Neuronal stem cell (in vitro differentiated cells): Measurements from ENCODE around the gene OR56A3.

Source experiments
- DNase-seq: peaks from one replicate; pipeline ENCODE4 v3.0.0-alpha.2; 2013; ENCODE audit warnings: low spot score
- H2AFZ ChIP-seq: one replicate; pipeline ENCODE4 v1.6.1; 2013; ENCODE audit warnings: mild to moderate bottlenecking, low read length, inconsistent platforms
- H2AK5ac ChIP-seq: 2 replicates; pipeline ENCODE4 v1.6.1; 2013; ENCODE audit warnings: low read depth, mild to moderate bottlenecking, inconsistent platforms, low read length, moderate library complexity, mixed read lengths
- H2BK120ac ChIP-seq: 2 replicates; pipeline ENCODE4 v1.6.1; 2013; ENCODE audit warnings: low read depth, mild to moderate bottlenecking, inconsistent platforms, low read length, moderate library complexity, mixed read lengths
- H2BK12ac ChIP-seq: one replicate; pipeline ENCODE4 v1.6.1; 2013; ENCODE audit warnings: low read length, inconsistent platforms
- H2BK15ac ChIP-seq: 2 replicates; pipeline ENCODE4 v1.6.1; 2013; ENCODE audit warnings: mild to moderate bottlenecking, low read length, inconsistent platforms, mixed read lengths
- H2BK5ac ChIP-seq: one replicate; pipeline ENCODE4 v1.6.1; 2013; ENCODE audit warnings: inconsistent platforms, mild to moderate bottlenecking, low read length, moderate library complexity
- H3K14ac ChIP-seq: one replicate; pipeline ENCODE4 v1.6.1; 2013; ENCODE audit warnings: low read length, inconsistent platforms
- H3K18ac ChIP-seq: 2 replicates; pipeline ENCODE4 v1.6.1; 2013; ENCODE audit warnings: low read length, inconsistent platforms
- H3K23ac ChIP-seq: 2 replicates; pipeline ENCODE4 v1.6.1; 2013; ENCODE audit warnings: low read depth, mild to moderate bottlenecking, mixed read lengths, low read length, inconsistent platforms; ENCODE audit not compliant: poor library complexity
- H3K27ac ChIP-seq: replicated peaks from 3 replicates; pipeline ENCODE4 v1.5.1; 2013; ENCODE audit warnings: low read length, inconsistent platforms
- H3K27me3 ChIP-seq, 3 experiments: 2 replicates each; pipeline ENCODE4 v1.6.1; 2013; ENCODE audit warnings: low read length in 3 of 3, mild to moderate bottlenecking in 2 of 3, inconsistent platforms in 1 of 3, low read depth in 1 of 3, mixed read lengths in 1 of 3, moderate library complexity in 1 of 3; ENCODE audit not compliant: control insufficient read depth in 3 of 3, insufficient read depth in 3 of 3
- H3K36me3 ChIP-seq, 2 donors: replicated peaks in 1 of 2; 2 replicates each; pipeline ENCODE4 v1.6.1; 2013; ENCODE audit warnings: low read length in 2 of 2; ENCODE audit not compliant: control insufficient read depth in 2 of 2, insufficient read depth in 2 of 2
- H3K4ac ChIP-seq: 2 replicates; pipeline ENCODE4 v1.6.1; 2013; ENCODE audit warnings: inconsistent platforms, mild to moderate bottlenecking, low read length, moderate library complexity
- H3K4me1 ChIP-seq, 2 donors: 1 replicate in 1 of 2; 2 replicates in 1 of 2; pipeline ENCODE4 v1.6.1; 2013; ENCODE audit warnings: low read length in 2 of 2, low read depth in 1 of 2; ENCODE audit not compliant: control insufficient read depth in 2 of 2, insufficient read depth in 1 of 2
- H3K4me2 ChIP-seq: one replicate; pipeline ENCODE4 v1.6.1; 2013; ENCODE audit warnings: mild to moderate bottlenecking, low read length, inconsistent platforms; ENCODE audit not compliant: insufficient read depth, poor library complexity, severe bottlenecking
- H3K4me3 ChIP-seq, 2 donors: 2 replicates each; pipeline ENCODE4 v1.5.1; 2013; ENCODE audit warnings: low read length in 2 of 2, mild to moderate bottlenecking in 2 of 2, inconsistent platforms in 1 of 2, moderate library complexity in 1 of 2
- H3K79me1 ChIP-seq: one replicate; pipeline ENCODE4 v1.6.1; 2013; ENCODE audit warnings: low read depth, mild to moderate bottlenecking, inconsistent platforms, low read length, moderate library complexity
- H3K9ac ChIP-seq: one replicate; pipeline ENCODE4 v1.6.1; 2013; ENCODE audit warnings: mild to moderate bottlenecking, low read depth, low read length, inconsistent platforms; ENCODE audit not compliant: poor library complexity
- H3K9me3 ChIP-seq, 2 donors: replicated peaks in 1 of 2; 2 replicates each; pipeline versions ENCODE3 to v1.6.1; 2013; ENCODE audit warnings: low read length in 2 of 2, mild to moderate bottlenecking in 2 of 2, inconsistent platforms in 1 of 2, low read depth in 1 of 2, mixed read lengths in 1 of 2, moderate library complexity in 1 of 2; ENCODE audit not compliant: control insufficient read depth in 2 of 2, insufficient read depth in 1 of 2
- H4K8ac ChIP-seq: one replicate; pipeline ENCODE4 v1.6.1; 2013; ENCODE audit warnings: low read depth, mild to moderate bottlenecking, inconsistent platforms, low read length, moderate library complexity
- H4K91ac ChIP-seq: one replicate; pipeline ENCODE4 v1.6.1; 2013; ENCODE audit warnings: low read length, low read depth, mild to moderate bottlenecking, inconsistent platforms; ENCODE audit not compliant: poor library complexity
- WGBS, 2 donors: extraction: QIAGEN DNeasy Blood & Tissue Kit; methylation state at CpG; one replicate each; pipeline ENCODE4 v1.1.7; 2013; ENCODE audit warnings: missing lambda C conversion rate in 2 of 2, mixed read lengths in 1 of 2; ENCODE audit not compliant: insufficient read length in 2 of 2, insufficient replicate concordance in 1 of 2; ENCODE audit errors: extremely low coverage in 2 of 2; 5-methylcytosine and 5-hydroxymethylcytosine counted together

Gene OR56A3

DNA sequence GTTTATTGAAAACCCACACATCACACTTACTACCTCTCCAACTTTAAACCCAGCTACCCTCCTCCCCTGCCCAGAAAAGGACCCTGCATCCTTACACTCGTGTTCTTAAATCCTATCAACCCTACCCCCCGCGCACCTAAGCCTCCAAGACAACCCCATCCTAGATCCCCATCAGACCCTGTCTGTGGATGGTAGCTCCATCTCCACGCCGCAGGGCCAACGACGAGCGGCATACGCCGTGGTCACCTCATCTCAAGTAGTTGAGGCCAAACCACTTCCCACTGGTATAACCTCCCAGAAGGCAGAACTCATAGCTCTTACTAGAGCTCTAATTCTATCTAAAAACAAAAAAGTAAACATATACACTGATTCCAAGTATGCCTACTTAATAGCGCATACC lies 9.4 kb upstream of the OR56A3 start:
- Histone ChIP-seq H3K23ac (no peak overlapping the region), H3K79me1 (no peaks in the 10 kb centered on the region), H3K4me3 (no peak overlapping the region), H3K18ac (no peak overlapping the region), H4K91ac (no peak overlapping the region), H2BK15ac (no peak overlapping the region), H2BK5ac (no peak overlapping the region), H3K9me3 (peaks cover 0 to 6% of the 10 kb centered on the region in 2 donors), H3K27me3 (no peaks in the 10 kb centered on the region), H3K36me3 (no peaks in the 10 kb centered on the region), H3K4me2 (no peak overlapping the region), H2BK120ac (no peak overlapping the region), H3K4me1 (no peaks in the 10 kb centered on the region), H4K8ac (no peak overlapping the region), H2AK5ac (no peak overlapping the region), H2BK12ac (no peak overlapping the region), H3K4ac (no peak overlapping the region), H3K14ac (no peak overlapping the region), H2AFZ (no peak overlapping the region), H3K9ac (no peak overlapping the region), H3K27ac (no peak overlapping the region)
- DNase-seq = no peak
- no CpG with 5 or more reads among the region's 11 CpGs for WGBS, 2 donors

DNA sequence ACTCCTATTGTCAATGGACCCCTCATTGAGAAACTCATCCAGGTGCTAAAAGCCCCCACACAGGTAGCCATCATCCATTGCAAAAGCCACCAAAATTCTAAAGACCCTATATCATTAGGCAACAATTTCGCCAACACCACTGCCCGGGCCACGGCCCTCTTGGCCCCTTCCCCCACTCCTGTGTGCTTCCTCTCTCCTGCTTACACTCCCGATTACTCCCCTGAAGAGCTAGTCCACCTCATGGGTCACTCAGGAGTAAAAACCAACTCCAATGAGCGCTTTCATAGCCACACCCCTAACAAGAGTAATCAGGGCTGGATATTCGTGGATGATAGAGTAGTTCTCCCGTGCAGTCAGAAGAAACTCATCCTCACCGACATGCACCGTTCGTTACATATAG lies 8.9 kb upstream of the OR56A3 start:
- H3K9ac ChIP-seq = no peak overlapping the region
- no peaks in the 10 kb centered on the region for H3K36me3 ChIP-seq
- no peak overlapping the region for H3K4ac ChIP-seq
- H3K4me2 ChIP-seq = no peak overlapping the region
- H2AFZ ChIP-seq = no peak overlapping the region
- no peak overlapping the region for H3K18ac ChIP-seq
- no peak overlapping the region for H2BK5ac ChIP-seq
- no peaks in the 10 kb centered on the region for H3K27me3 ChIP-seq
- H3K4me1 ChIP-seq = no peaks in the 10 kb centered on the region
- H3K9me3 ChIP-seq = peaks cover 0 to 6% of the 10 kb centered on the region in 2 donors
- no peak overlapping the region for H3K14ac ChIP-seq
- no CpG with 5 or more reads among the region's 10 CpGs for WGBS, 2 donors
- no peak overlapping the region for H3K27ac ChIP-seq
- no peak overlapping the region for H2BK12ac ChIP-seq
- H3K4me3 ChIP-seq = no peak overlapping the region
- H2BK15ac ChIP-seq = no peak overlapping the region
- no peak overlapping the region for H2AK5ac ChIP-seq
- H4K91ac ChIP-seq = no peak overlapping the region
- H3K23ac ChIP-seq = no peak overlapping the region
- DNase-seq = no peak
- H4K8ac ChIP-seq = no peak overlapping the region
- no peaks in the 10 kb centered on the region for H3K79me1 ChIP-seq
- H2BK120ac ChIP-seq = no peak overlapping the region

- no peak overlapping the region for H3K4me3 ChIP-seq
- no peaks in the 10 kb centered on the region for H3K27me3 ChIP-seq
- no peak overlapping the region for H2AFZ ChIP-seq
- H3K14ac ChIP-seq = no peak overlapping the region
- no peak overlapping the region for H2BK120ac ChIP-seq
- H2BK5ac ChIP-seq = no peak overlapping the region
- no peak overlapping the region for H4K91ac ChIP-seq
- H3K27ac ChIP-seq = no peak overlapping the region
- H3K79me1 ChIP-seq = no peaks in the 10 kb centered on the region
- DNase-seq = no peak
- WGBS, 2 donors = no CpG with 5 or more reads among the region's 39 CpGs
- no peak overlapping the region for H2AK5ac ChIP-seq
- H3K4me1 ChIP-seq = no peaks in the 10 kb centered on the region
- H3K9ac ChIP-seq = no peak overlapping the region
- H3K36me3 ChIP-seq = no peaks in the 10 kb centered on the region
- no peaks in the 10 kb centered on the region for H3K9me3 ChIP-seq
- no peak overlapping the region for H3K23ac ChIP-seq
- H2BK12ac ChIP-seq = no peak overlapping the region
- no peak overlapping the region for H2BK15ac ChIP-seq
- H3K4me2 ChIP-seq = no peak overlapping the region
- H3K18ac ChIP-seq = no peak overlapping the region
- H3K4ac ChIP-seq = no peak overlapping the region
- no peak overlapping the region for H4K8ac ChIP-seq
Measured at GRCh38 chr11:5937868-5938602, 4.0 kb upstream of the OR56A3 start.

GRCh38 chr11:5938603-5938965 lies 3.5 kb upstream of the OR56A3 start:
- no peak overlapping the region for H2AFZ ChIP-seq
- H2BK120ac ChIP-seq = no peak overlapping the region
- H3K36me3 ChIP-seq = no peaks in the 10 kb centered on the region
- H3K9me3 ChIP-seq = no peaks in the 10 kb centered on the region
- no peak for DNase-seq
- H3K4ac ChIP-seq = no peak overlapping the region
- no peaks in the 10 kb centered on the region for H3K27me3 ChIP-seq
- H3K4me2 ChIP-seq = no peak overlapping the region
- no peak overlapping the region for H3K27ac ChIP-seq
- H3K23ac ChIP-seq = no peak overlapping the region
- H2BK12ac ChIP-seq = no peak overlapping the region
- WGBS, 2 donors = no CpG with 5 or more reads among the region's 21 CpGs
- no peak overlapping the region for H4K91ac ChIP-seq
- no peak overlapping the region for H4K8ac ChIP-seq
- no peak overlapping the region for H2AK5ac ChIP-seq
- no peak overlapping the region for H2BK15ac ChIP-seq
- H3K79me1 ChIP-seq = no peaks in the 10 kb centered on the region
- H3K4me1 ChIP-seq = no peaks in the 10 kb centered on the region
- no peak overlapping the region for H3K18ac ChIP-seq
- H3K14ac ChIP-seq = no peak overlapping the region
- no peak overlapping the region for H2BK5ac ChIP-seq
- no peak overlapping the region for H3K4me3 ChIP-seq
- no peak overlapping the region for H3K9ac ChIP-seq
